GM19043 (cell line): ENCODE measurements around the gene IDH3B.
"Not testable (repeated sequence)": the region's sequence is repeated elsewhere in the genome, so short reads cannot be mapped to it uniquely, and the experiment has no call there.

ENCODE experiments used
- ATAC-seq: cut with Tn5 transposase; IDR thresholded peaks from one replicate; pipeline ENCODE4 v1.9.1; 2021; ENCODE audit warnings: low read depth; ENCODE audit not compliant: unreplicated experiment

The IDH3B gene

DNA sequence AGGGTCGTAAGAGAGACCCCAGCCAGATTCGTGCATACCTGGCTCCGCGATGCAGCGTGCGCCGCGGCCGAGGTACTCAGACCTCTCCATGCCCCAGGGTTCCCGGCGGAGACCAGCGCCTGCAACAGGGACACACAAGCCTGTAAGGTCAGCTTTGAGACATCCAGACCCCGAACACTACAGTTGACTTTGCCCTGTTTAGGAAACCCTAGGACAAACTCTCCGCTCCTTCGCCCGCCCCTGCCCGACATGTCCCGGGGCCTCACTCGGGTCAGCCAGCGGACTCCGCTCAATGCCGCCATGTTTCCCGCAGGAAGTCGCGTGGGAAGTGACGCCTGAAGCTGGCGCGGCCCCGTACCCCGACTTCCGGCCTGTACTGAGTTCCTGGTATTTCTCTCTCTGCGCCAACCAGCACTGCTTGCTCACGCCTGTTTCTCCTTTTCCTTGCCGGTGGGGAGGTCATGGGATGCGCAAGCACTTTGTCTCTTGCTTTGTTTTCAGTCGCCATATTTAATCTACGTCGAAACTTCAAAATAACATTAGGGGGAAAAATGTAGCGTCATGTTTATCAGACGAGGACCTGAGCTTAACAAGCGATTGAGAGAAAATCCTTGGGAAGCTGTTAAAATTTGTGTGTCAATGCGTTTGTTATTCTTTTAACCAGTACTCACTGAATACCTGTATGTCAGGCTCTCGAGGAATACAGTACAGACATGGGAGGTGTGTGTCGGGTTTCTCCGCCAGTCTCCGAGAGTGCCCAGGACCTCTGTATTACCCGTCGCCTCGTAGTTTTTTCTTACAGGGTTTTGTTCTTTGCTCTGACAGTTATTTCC, at the start of gene IDH3B:
Gene IDH3B (minus strand): TSS at position 330 of the 833 bp plus-strand sequence. CDS start 28 bp downstream, at position 302.
- ATAC-seq = peak; percentile 87

- ATAC-seq = no peak
These were observed 49.3 kb upstream of the IDH3B start for GRCh38 chr20:2713285-2713684.

DNA sequence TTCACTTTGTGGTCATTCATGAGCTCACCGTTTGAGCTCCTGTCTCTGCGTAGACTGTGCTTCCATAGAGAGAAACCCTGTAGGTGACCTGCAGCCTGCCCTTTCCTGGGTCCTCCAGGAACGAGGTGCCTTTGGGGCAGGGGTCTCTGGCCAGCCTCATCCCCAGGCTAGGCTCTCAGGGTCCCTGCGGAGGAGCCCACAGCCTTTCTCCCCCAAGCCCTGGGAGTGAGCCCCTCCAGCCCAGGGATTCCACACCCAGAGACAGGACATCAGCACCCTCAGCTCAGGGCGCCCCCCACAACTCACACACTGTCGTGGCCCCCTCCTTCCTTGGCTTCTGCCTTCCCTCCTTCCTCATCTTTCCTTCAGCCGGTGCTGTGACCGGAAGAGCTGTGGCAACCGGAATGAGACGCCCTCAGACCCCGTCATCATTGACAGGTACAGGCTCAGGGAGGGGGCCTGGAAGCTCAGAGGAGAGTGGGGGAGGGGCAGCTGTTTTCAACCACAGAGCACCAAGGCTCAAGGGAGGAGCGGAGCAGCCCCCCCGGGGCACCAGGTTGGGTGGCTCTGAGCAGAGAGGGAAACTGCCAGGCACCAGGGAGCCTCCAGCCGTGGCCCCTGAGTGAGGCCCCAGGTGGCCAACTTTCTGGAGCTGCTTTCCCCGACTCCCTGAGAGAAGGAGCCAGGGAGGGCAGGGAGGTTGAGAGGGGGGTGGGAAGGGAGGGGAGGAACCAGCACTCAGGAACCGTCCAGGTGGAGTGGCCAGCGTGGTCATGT, 45.4 kb upstream of the IDH3B start:
- ATAC-seq = no peak

GRCh38 chr20:2708665-2709064, 44.6 kb upstream of the IDH3B start:
- ATAC-seq = no peak

GRCh38 chr20:2708073-2708415, 44.0 kb upstream of the IDH3B start:
- ATAC-seq = no peak

- no peak for ATAC-seq
These were observed 43.5 kb upstream of the IDH3B start for GRCh38 chr20:2707353-2708072.

- no peak for ATAC-seq
These were observed 42.8 kb upstream of the IDH3B start for GRCh38 chr20:2706688-2707352.

DNA sequence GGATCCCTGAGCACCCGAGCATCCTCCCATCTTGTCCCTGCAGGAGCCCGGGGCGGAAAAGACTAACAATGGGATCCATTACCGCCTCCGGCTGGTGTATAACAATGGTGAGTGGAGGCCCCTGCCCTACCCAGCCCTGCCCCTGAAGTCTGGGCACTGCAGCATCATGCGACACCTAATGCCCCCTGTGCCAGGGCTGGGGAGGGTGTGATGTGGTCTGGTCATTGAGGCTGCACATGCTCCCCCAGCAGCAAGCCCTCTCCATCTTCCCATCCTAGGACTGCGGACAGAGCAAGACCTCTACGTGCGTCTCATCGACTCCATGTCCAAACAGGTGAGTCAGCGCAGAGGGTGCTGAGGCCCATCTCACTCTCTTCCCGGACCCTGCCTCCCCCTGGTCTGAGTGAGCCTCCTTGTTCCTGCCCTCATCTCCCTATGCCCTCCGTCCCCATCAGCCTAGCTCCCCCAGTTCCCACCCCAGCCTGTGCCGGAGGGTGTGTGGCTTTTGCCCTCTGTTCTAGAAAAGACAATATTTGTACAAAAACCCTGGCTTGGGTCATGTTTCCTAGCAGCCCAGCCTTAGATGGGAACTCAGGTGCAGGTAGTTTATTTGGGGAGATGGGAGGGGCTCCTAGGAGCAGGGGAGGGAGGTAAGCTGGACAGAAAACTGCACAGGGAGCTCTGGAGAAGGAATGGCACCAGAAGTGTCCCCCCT, 42.1 kb upstream of the IDH3B start:
- ATAC-seq = no peak

GRCh38 chr20:2703716-2704475, 39.9 kb upstream of the IDH3B start:
- no peak for ATAC-seq

GRCh38 chr20:2701671-2702081, 37.7 kb upstream of the IDH3B start:
- no peak for ATAC-seq

DNA sequence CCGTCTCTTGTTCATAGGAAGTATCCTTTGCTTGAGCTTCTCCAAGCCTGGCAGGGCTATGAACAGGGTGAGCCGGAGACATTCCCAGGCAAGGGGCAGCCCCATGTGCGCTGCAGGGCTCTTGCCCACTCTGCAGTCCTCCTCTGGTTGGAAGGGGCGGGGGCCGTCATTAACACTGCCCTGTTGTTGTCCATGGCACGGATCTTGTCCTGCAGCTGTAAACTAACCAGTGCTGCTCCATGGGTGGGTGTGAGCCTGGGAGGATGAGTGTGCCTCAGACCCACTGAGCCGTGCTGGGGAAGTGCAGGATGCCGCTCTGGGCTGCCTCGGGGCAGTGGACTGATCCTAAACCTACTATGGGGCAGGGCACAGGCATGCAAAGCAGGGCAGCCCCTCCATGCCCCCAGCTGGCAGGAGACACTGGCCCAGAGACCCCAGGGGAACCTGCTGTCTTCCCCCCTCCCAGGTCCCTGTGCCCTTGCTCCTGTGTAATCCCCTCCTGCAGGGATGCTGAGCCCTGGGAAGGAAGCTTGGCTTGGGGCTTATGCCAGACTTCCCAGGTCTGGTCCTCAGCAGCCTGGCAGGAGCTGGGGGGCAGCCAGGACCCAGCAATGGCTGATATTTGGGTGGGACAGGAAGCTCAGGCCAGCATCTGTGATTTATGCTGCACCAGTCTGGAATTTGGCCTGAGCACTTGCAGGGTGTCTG, 37.1 kb upstream of the IDH3B start:
- ATAC-seq = no peak

- no peak for ATAC-seq
These were observed 35.9 kb upstream of the IDH3B start for GRCh38 chr20:2699775-2700413.

GRCh38 chr20:2698912-2699311, 34.9 kb upstream of the IDH3B start:
- no peak for ATAC-seq

- ATAC-seq = no peak
These were observed 34.3 kb upstream of the IDH3B start for GRCh38 chr20:2698186-2698817.

DNA sequence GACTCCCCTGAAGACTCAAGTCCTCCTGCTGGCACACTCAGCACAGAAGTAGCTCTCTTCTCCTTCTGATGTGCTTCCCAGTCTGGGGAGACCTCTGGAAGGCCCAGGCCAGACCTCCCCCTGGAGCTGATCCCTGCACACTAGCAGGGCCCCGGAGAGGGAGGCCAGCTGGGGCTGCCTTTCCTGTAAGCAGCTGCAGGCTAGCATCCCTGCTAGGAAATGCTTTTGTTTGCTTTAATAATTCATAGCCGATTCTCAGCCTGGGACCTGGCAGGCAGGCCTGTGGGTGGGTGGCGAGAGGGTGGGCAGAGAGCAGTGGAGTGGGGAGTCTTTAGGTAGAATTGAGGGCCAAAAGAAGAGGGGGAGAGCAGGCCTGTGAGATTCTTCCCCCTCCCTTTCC, 33.8 kb upstream of the IDH3B start:
- no peak for ATAC-seq

DNA sequence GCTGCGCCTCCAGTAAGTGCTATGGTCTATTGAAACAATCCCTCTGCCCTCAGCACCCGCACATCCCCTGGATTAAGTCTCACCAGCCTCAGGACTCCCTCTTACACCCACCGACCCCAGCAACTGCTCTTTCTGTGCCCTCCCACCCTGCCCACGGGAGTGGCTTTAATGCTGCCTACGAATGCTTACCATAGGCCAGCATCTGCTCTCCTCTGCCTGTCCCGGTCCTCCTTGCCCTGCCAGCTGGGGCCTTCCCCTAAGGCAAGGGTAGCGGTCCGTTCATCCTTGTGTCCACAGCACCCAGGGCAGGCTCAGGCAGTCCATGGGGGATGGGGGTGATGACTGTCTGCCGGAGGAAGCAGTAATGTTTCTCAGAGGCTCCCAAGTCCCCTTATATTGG, 32.6 kb upstream of the IDH3B start:
- no peak for ATAC-seq

DNA sequence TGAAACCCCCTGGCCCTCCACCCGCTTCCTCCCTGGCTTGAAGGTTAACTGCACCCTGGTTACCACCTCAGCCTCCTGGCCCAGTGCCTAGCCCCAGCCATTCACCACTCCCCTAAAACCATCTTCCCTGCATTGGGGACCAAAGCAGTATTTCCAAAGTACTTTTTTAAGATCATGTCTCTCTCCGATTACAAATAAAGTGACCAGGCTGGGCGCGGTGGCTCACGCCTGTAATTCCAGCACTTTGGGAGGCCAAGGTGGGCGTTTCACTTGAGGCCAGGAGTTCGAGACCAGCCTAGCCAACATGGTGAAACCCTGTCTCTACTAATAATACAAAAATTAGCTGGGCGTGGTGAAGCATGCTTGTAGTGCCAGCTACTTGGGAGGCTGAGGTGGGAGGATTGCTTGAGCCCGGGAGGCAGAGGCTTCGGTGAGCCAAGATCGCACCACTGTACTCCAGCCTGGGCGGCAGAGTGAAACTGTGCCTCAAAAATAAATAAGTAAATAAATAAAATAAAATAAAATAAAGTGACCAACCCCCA, 32.0 kb upstream of the IDH3B start:
- not testable (repeated sequence) for ATAC-seq
